ENCODE results near the gene UST. TPM values are rescaled to one million over a fixed set of nuclear protein-coding genes. Genes with fewer than 3 reads are reported as not detected.
A peak's percentile ranks its signal among the peaks of the same experiment; 100 is the strongest.

UST gene
- total RNA-seq, 4 donors from 2014 or later, result 2.3 to 8.4 (median 2.8) TPM

GRCh38 chr6:148968771-148969602, 222.2 kb downstream of the UST start:
- H3K4me3 ChIP-seq, result no peak overlapping the region
- no peaks in the 10 kb centered on the region for H3K9me3 ChIP-seq
- TF ChIP-seq CTCF (IDR thresholded peaks at IDR 0.05 in 4 of 5, conservative IDR thresholded peaks at IDR 0.05 in 1 of 5) (no peak), POLR2A (IDR thresholded peaks at IDR 0.05) (no peak)
- intact Hi-C loops (cut with DNase I; ENCODE audit: low total_unique reads) (no loop called here), in situ Hi-C loops (cut with MboI; ENCODE audit: low sequenced_read_pairs in 4 of 4) (no loop called here)
- no peak for DNase-seq
- no peaks in the 10 kb centered on the region for H3K4me1 ChIP-seq
- H3K27me3 ChIP-seq, result peaks cover 5 to 8% (median 6%) of the 10 kb centered on the region in 3 donors
- no peaks in the 10 kb centered on the region for H3K36me3 ChIP-seq
- no peak overlapping the region for H3K27ac ChIP-seq
- no peak for ATAC-seq

- H3K36me3 ChIP-seq, result no peaks in the 10 kb centered on the region
- H3K27ac ChIP-seq, result no peak overlapping the region
- H3K4me3 ChIP-seq, result no peak overlapping the region
- TF ChIP-seq POLR2A (IDR thresholded peaks at IDR 0.05) (no peak), CTCF (IDR thresholded peaks at IDR 0.05 in 4 of 5, conservative IDR thresholded peaks at IDR 0.05 in 1 of 5) (no peak)
- peak; percentile 14 to 61 for DNase-seq
- peak; percentile 43 to 55 for ATAC-seq
- H3K27me3 ChIP-seq, result peaks cover 5 to 8% (median 6%) of the 10 kb centered on the region in 3 donors
- H3K4me1 ChIP-seq, result no peaks in the 10 kb centered on the region
- no peaks in the 10 kb centered on the region for H3K9me3 ChIP-seq
- intact Hi-C loops (cut with DNase I; ENCODE audit: low total_unique reads) (no loop called here), in situ Hi-C loops (cut with MboI; ENCODE audit: low sequenced_read_pairs in 4 of 4) (no loop called here)
Observed at GRCh38 chr6:148969603-148970061, 222.8 kb downstream of the UST start.

- H3K4me3 ChIP-seq, result no peak overlapping the region
- H3K9me3 ChIP-seq, result no peaks in the 10 kb centered on the region
- no peaks in the 10 kb centered on the region for H3K4me1 ChIP-seq
- intact Hi-C loops (cut with DNase I; ENCODE audit: low total_unique reads), result no loop called here
- ATAC-seq (no peak), DNase-seq (no peak)
- H3K27me3 ChIP-seq, result peaks cover 5 to 8% (median 6%) of the 10 kb centered on the region in 3 donors
- in situ Hi-C loops (cut with MboI; ENCODE audit: low sequenced_read_pairs in 4 of 4), result no loop called here
- H3K36me3 ChIP-seq, result no peaks in the 10 kb centered on the region
- H3K27ac ChIP-seq, result no peak overlapping the region
- no peak for TF ChIP-seq POLR2A (IDR thresholded peaks at IDR 0.05)
- TF ChIP-seq CTCF (IDR thresholded peaks at IDR 0.05 in 4 of 5, conservative IDR thresholded peaks at IDR 0.05 in 1 of 5), result no peak
Observed at GRCh38 chr6:148971031-148971927, 224.4 kb downstream of the UST start.

GRCh38 chr6:148972481-148972880, 225.7 kb downstream of the UST start:
- no peak overlapping the region for H3K4me3 ChIP-seq
- intact Hi-C loops (cut with DNase I; ENCODE audit: low total_unique reads), result no loop called here
- ATAC-seq (peak in 1 of 2 donors; percentile 46), DNase-seq (peak; percentile 7 to 45)
- TF ChIP-seq POLR2A (IDR thresholded peaks at IDR 0.05) (no peak), CTCF (IDR thresholded peaks at IDR 0.05 in 4 of 5, conservative IDR thresholded peaks at IDR 0.05 in 1 of 5) (no peak)
- H3K36me3 ChIP-seq, result no peaks in the 10 kb centered on the region
- peaks cover 5 to 8% (median 6%) of the 10 kb centered on the region in 3 donors for H3K27me3 ChIP-seq
- no peaks in the 10 kb centered on the region for H3K9me3 ChIP-seq
- in situ Hi-C loops (cut with MboI; ENCODE audit: low sequenced_read_pairs in 4 of 4), result no loop called here
- H3K27ac ChIP-seq, result no peak overlapping the region
- H3K4me1 ChIP-seq, result no peaks in the 10 kb centered on the region

All from gastrocnemius medialis (tissue), 4 donors.